ENCODE measurements around the gene FXYD6.
A peak's percentile ranks its signal among the peaks of the same experiment; 100 is the strongest.

FXYD6 gene

DNA sequence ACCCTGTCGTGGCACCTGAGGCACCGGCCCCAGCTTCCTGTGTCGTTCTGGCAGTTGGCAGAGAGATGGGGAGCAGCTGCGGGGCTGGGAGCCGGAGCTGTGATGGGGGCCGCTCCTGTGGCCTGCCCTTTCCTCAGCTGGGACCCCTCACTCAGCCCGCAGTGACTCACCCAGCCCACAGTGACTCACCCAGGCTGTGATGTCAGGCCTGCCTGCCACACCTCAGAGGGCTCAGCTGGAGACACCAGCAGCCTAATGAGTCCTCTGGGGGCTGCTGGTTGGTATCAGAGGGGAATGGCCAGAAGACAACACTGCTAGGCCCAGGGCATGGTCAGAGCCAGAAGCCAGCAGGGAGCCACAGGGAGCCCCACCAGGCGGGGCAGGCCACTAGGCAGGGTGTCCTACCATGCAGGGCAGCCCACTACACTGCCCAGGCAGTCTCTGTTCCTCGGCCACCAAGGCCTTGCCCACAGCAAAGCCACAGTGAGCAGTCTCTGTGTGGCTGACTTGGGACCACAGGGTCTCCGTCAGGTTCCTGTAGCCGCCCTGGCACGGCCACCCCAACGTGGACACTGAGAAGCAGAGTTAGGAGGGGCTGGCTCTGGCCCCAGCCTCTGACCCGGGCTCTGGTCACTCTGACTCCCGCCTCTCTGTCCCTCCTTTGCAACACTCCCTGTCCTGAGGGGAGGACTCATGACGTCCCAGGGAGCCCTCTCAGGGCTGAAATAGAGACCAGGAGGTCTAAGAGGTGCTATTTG is 47.7 kb downstream of the FXYD6 start:
- no peak for DNase-seq

DNA sequence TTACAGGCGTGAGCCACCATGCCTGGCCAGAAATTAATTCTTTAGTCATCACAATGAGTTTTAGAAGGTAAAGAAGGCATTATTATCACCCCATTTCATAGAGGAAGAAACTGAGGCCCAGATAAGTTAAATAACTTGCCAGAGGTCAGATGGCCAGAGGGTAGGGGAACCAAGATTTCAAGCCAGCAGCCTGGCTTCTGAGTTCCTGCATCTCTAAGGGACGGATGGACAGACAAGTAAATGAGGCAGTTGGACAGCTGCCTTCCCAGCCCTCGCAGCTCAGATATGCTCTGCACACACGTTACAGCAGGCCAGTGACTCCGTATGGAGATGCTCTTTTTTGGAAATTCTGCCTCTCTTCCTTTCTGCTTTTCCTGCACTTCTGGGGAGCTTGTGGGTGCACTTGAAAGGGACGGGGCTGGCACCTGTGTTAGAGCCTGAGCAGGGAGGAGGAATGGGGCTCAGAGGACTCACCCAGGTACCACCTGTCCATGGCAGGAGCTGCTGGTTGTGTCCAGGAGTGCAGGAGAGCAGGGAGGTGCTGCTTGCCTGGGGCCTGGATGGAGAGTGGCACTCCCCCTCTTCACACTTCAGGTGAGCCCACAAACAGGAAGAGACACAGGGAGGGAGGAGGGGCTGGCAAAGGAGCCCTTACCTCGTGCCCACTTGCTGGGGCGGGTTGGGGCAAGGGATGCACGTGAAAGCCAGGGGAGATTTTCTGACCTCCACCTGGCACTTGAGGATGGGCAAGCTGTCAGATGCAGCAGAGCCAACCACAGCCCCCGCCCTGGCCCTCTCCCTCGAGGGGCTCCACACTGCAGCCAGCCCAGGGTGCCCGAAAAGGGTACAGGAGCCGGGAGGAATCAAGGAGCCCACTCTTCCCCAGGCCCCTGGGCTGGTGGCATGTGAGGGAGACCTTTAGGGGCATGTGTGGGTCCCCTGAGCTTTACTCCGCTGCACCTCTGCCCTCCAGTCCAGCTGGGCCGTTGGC is 48.6 kb downstream of the FXYD6 start:
- peak; percentile 68 for DNase-seq

DNA sequence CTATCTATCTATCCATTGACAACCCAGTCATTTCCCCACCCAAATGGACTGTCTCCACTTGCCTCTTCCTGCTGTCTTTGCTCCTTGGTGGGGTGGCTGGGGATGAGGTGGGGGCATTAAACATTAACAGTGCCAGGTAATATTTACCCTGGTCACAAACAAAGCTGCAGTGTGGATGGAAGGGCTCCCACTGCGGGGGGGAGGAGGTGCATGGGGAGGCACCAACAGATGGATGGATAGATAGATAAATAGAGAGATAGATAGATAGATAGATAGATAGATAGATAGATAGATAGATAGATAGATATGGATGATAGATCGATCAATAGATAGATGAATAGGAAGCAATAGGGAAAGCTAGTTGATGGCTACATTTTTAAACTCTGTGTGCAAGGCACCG is 49.6 kb downstream of the FXYD6 start:
- DNase-seq: no peak

DNA sequence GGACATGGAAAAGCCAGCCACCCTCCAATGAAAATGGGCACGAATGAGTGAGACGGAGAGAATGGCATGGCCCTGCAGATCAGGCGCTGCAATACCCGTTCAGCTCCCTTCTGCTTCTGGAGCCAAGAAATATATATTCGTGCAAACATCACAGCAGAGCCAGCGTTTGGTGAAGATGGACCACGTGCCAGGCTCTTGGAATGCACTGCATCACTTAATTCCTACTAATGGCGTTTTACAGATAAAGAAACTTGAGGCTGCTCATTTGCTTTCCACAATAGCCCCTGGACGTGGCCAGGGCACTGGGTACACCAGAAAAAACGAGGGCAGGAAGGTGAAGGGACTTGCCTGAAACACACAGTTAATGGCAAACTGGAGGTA is 50.3 kb downstream of the FXYD6 start:
- peak; percentile 68 for DNase-seq

DNA sequence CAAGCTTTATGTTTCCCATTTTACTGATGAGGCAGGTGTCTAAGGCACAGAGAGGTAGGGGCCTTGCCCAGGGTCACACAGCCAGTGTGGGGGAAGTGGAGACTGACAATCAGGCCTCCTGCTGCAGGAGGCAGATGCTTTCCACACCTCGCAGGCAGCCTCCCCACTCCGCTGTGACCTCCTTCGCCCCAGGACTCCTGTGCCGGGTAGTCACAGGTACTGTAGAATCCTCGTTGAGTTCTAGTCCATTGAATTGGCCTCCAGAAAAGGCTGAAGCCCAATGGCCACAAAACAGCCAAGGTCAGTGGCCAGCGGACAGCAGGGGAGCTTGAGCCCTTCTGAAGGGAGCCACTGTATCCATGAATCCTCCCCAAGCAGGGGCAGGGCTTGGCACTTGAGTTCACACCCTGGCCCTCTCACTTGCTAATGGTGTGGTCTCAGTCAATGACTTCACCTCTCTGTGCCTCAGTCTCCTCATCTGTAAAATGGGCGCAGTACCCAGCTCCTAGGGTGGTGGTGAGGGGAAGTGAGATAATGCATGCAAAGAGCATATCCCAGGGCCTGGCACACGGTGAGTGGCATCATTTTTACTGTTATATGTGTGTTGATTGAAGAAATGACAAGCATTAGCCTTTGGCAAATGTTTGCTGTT is 50.8 kb downstream of the FXYD6 start:
- no peak for DNase-seq

DNA sequence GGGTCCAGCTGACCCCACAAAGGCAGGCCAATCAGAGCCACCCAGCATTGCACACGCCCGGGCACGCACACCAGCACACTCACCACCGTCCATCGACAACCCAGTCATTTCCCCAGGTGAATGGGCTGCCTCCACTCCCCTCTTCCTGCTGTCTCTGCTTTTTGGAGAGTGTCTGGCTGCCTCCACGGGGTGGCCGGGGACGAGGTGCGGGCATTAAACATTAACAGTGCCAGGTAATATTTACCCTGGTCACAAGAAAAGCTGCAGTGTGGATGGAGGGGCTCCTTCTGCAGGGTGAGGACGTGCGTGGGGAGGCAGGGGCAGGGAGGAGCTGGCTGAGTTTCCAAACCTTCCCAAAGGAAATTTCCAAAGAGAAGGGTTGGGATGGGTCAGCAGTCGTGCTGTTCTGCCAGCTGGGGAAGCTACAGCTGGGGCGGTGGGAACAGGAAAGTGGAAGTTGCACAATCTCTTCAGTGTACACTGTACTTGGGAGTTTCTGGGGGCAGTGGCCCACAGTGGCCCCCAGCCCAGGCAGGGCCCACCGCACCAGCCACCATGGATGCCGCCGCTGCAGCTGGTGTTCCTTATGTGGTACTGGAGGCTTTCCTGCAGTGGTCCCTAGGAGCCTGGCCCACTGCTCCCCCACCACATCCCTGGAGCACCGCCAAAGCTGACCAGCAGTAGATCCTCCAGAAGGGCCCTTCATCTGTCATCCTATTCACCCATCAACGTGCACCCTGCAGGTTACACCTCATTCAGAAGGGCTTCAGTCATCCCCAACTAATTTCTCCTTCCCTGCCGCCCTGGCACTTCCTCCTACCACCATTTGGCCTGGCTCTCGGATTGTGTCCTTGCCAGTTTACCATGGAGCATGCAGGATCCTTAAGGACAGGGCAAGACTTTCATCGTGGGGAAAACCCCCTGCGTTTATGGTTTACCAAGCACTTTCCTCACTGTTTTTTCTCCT is 51.6 kb downstream of the FXYD6 start, which contains the start of gene FXYD2:
FXYD2 (minus strand) TSS at position 174 of the 967 bp plus-strand sequence; CDS start at position 108, 66 bp downstream.
- peak; percentile 84 for DNase-seq

DNA sequence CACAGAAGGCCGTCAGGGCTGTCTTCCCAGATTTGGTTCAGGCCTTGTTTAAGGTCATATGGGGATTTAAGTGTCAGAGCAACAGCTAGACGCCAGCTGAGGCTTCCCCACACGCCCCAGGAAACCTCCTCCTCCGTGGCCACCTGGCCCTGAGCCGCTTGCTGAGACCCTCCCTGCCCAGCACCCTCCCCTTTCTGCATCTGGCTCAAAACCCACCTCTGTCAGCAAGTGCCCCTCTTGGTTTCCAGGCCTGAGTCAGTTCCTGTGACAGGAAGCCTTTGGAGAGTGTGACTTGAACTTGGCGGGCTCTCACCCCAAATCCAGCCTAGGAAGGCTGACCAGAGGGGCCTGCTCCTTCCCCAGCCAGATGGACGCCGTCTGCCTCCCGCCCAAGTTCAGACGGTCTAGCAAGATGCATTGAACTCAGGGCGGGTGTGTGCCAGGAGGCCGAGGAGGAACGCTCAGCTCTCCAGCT is 52.5 kb downstream of the FXYD6 start:
- DNase-seq: peak; percentile 53

DNA sequence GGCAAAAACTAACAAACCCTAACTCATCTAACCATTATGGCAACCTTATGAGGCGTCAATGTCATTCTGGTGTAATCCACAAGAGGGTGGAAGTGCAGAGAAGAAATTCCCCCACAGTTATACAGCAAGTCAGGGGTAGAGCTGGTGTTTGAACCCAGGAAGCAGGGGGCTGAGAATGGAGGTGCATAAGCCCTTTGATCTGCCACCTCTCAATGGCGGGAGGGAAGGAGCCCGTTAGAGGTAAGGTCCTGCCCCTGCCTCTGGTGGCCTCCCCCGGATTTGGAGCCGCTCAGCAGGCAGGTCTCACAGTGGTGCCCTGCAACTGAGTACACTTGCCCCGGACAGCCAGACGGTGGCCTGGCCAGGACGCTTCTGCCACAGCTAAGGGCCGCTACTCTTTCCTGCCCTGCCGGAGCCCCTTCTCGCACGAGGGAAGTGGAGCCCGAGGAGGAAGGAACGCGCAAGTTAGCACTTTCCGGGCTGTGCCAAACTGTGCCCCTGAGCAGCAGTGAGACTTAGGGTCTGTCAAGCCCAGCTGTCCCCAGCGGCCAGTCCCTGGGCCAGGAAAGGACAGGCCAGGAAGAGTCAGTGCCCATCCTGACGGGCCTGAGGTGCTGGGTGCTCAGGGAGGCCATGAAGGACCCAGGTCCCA is 53.0 kb downstream of the FXYD6 start:
- peak; percentile 36 for DNase-seq

DNA sequence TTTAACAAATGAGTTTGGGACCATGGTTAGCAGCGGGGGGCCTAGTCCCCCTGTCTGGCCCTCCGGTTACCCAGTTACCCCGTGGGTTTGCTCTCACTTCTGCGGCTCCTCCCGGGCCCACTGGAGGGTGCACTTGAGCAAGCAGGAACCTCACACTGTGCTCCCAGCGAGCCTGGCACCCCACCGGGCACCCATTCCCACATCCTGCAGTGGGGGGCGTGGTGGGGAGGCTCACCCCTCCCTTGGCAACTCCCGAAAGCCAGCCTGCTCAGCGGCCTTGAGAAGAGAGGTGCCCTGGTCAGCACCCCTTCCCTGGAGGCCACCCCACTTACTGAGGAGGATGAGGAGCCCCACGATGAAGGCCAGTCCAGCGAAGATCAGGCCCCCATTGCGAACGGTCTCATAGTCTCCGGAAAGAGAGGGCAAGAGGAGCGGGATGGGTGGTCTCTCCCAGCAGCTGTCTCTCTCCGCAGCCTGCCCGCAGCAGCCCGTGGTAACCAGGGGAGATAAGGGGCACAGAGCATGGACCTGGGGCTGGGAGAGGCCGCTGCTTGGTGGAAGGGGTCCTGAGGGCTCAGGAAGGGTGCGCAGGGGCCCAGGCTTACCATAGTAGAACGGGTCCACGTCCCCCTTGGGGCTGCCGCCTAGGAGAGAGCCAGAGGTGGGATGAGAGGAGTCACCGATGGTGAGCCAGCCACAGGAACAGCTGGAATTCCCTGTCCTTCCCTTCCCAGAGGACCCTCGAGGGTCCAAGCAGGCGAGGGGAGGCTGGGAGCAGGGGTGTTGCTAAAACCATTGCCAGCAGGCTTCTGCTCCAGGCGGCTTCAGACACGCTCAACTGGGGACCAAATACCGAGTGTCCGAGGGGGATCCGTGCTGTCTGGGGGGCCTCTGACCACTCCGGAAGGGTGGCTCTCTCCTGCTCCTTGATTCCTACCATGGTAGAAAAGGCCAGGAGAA is 54.1 kb downstream of the FXYD6 start:
- no peak for DNase-seq

DNA sequence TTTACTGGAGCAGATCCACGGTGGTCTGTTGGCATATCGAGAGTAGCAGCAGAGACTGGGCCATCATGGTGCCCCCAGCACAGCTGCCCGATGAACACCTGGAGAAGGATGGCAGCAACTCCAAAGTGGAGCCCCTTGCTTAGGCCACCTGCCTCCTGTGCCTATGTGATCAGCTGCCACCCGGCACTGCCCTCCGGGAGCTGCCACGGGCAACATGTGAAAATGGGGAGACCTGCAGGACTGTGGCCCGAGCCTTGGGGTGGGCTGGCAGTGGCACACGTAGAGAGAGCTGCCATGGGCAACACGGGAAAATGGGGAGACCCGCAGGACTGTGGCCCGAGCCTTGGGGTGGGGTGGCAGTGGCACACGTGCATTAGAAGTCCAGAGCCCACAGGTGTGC is 55.0 kb downstream of the FXYD6 start:
- DNase-seq: no peak

DNA sequence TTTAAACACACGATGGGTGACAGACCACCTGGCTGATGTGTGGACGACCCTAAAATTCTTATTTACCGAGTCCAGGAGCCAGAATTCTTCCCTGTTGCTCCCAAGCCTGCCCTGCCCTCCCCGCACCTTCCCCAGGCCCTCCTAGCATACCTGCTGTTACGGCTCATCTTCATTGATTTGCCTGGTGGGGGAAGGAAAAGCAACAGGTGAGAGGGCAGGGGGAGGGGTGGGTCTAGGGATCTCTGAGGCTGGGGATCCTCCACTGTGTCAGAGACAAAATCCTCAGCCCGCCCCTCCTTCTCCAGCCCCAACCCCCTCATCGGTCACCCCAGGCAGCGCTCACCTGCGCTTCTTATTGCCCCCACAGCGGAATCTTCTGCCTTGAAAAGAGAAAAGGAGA is 55.9 kb downstream of the FXYD6 start:
- no peak for DNase-seq

DNA sequence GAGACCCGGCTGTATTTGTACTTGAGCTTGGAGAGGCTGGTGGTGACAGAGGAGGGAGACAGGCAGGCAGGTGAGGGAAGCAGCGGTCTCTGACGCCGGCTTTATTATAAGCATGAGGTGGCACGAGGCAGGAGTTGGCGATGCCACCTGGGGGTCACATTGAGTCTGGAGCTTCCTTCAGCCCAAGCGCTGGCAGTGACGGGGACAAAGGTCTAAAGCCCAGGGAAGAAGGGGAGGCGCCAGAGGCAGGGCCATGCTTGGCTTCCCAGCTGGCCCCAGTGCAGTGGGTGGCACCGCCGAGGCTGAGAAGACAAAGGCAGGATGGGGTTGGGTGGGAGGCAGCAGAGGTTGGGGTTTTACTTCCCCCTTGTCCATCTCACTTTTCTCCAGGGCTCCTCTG is 56.4 kb downstream of the FXYD6 start:
- DNase-seq: peak; percentile 93

DNA sequence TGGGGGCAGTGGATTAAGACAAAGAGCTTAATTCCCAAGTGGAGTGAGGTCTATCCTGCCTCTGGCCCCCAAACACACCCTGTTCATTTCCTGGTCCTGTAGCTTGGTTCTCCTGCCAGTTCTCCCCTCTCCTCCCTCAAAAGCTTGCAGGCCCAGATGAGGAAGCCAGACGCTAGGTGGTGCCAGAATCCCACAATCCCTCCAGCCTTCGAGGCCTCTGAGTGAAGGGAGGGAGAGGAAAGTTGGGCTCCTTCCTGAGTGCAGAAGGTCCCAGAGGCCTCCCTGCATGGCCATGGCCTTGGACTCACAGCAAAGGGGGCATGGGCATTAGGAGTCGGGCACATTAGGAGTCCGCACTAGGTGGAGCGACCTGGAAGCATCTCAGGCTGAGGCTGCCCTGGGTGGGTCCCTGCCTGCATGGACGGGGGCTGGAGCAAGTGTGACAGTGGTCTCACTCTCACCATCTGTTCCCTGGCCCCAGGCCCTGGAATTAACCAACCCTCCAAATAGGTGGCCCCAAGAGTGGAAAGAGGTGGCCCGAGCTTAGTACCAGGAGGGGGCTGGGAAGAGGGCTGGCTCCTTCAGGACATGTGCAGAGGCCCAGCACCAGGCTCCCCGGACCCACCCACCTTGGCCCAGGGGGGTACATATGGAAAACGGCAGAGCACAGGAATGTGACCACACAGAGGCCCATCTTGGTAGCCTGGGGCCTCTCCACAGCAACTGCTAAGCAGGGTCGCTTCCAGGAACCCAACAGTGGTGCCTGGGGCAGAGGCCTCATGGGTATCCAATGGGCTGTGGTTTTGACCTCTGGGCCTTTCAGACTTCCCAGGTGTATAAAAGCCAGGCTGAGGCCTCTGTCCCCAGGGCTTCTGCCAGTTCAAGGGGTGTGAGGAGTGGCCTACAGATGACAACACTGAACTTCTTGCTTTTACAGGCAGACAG is 57.1 kb downstream of the FXYD6 start:
- peak; percentile 59 for DNase-seq

DNA sequence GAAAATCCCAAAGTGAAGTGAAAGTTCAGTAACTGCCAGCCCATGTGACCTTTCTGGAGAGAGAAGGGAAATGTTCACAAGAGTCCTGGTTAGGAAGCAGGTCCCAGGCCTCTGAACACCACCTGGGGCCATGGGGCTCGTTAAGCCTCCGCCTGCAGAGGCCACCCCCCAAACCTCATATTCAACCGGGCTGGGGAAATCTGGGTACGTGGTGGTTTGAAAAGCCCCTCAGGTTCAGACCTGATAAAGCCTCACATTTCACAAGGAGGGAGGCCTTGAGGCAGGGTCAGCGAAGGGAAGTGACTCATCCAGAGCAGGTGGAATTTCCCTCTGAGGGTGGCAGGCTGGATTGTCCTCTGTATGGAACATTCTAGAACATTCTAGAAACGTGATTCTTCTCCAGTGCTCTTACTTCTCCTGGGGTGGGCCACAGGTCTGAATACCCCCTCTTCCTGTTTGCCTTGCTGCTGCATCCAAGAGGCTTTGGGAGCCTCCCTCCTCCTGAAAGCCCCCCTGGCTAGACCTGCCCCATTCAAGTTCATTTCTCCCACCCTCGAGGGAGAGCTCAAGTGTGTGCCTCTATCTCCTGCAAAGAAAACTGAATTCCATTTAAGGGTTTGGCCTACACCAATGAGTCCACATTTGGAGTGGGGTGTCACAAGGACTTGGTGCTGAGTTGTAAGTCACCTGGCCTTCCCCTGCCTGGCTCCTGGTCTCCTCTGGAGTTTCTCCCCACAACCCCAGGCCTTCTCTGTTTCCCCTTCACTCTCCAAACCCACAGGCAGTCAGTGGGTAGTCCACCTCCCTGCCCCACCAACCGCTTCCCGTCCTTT is 58.2 kb downstream of the FXYD6 start:
- no peak for DNase-seq

DNA sequence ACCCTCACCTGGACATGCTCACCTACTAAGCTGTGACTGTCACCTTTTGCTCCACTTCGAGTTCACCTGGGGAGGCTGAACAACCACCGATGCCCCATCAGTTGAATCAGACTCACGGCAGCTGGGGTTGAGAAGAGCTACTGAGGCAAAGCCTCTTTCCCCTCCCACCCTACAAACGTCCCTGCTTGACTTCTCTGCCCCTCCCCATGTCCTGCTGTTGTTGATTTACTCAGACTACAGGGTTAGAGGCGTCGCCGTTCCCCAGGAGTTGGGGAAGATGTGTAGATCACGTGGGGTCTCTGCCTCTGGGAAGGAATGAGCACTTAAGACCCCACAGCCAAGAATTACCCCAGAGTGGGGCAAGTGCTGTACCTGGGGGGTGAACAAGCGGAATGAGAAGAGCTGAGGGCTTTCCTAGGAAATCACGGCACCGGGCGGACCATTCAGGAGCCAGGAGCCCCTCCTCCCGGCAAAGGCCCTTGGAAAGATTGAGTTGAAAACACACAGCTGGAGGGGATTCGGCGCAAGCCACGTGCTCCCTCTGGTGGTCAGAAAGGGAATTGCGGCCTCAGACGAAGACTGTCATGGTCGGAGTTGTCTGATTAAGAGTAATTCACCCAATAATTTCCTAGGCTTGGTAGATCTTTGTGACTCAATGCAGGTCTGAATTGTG is 59.0 kb downstream of the FXYD6 start:
- DNase-seq: peak; percentile 96

DNA sequence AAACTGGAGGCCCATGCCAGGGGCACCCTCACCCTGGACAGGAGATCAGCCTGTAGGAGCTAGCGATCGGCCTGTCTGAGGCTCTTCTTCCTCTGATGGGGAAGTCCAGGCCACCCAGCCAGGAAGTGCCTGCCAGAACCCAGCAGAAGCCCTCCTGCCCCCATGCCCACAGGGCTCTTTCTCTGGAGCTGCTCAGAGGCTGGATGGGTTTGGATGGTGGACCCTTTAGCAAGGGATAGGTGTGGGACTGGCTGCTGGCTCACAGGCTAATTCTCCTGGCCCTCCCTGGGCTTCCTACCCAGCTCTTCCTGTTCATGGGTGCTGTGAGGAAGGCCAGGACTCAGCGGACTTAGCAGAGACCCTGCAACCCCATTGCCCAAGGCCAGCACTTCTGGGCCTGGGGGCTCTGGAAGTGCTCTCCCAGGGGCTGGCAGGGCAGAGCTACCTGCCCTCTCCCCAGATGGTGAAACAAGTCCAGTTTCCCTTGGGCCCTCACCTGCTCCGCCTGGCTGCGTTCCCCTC is 59.6 kb downstream of the FXYD6 start:
- no peak for DNase-seq

DNA sequence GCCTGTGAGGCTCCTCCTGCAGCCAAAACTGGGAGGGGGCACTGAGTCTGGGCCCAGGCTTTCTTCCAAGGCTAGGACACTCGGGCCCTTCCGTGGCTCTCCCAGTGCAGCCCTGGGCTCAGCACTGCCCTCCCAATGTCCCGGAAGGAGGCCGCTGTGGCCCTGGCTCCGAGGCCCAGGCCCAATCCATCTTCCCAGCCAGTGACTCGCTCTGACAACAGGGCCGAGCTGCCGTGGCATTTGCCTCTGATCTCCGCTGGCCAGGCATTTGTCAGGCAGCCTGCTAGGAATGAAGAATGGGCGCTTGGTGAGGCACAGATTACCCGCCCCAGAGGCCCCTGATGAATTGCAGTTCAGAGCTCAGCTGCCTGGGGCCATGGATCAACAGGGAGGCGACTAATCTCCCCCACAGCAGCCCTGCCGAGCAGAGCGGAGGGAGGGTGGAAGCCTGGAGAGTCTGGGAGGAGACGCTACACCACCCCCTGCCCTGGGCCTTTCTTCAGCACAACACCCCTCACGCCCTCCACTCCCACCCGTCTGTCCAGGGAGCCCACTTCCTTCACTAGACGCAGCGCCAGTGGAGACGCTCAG is 60.2 kb downstream of the FXYD6 start:
- peak; percentile 25 for DNase-seq
